ES-I3 (cell line): ENCODE results near the gene MLX.

Experiments used
- H3K36me3 ChIP-seq: 2 replicates; pipeline ENCODE4 v1.6.1; 2013; ENCODE audit warnings: mild to moderate bottlenecking, low read length, control low read depth, moderate library complexity; ENCODE audit not compliant: insufficient read depth
- H3K4me1 ChIP-seq: 2 replicates; pipeline ENCODE4 v1.6.1; 2013; ENCODE audit warnings: mild to moderate bottlenecking, control low read depth, low read length; ENCODE audit not compliant: insufficient read depth
- H3K9ac ChIP-seq: 2 replicates; pipeline ENCODE4 v1.6.1; 2013; ENCODE audit warnings: low read depth, mild to moderate bottlenecking, low read length, moderate library complexity
- H3K9me3 ChIP-seq: 2 replicates; pipeline ENCODE4 v1.6.1; 2013; ENCODE audit warnings: mild to moderate bottlenecking, low read length, moderate library complexity; ENCODE audit not compliant: control insufficient read depth, insufficient read depth

Gene MLX

GRCh38 chr17:42566883-42567573 lies at the start of gene MLX:
MLX (plus strand) TSS chr17:42567100; CDS start chr17:42567125, 25 bp downstream.
- Histone ChIP-seq H3K36me3 (peaks cover 4% of the 10 kb centered on the region; the same call in 1 of the 2 replicates), H3K9ac (peak within 1 kb of the TSS; percentile 94), H3K9me3 (no peaks in the 10 kb centered on the region), H3K4me1 (peaks cover 7% of the 10 kb centered on the region; the same call in 1 of the 2 replicates)

- H3K4me1 ChIP-seq: peaks cover 29% of the 10 kb centered on the region
- H3K36me3 ChIP-seq: no peaks in the 10 kb centered on the region
- H3K9me3 ChIP-seq: no peaks in the 10 kb centered on the region
- H3K9ac ChIP-seq: no peak overlapping the region
Measured at GRCh38 chr17:42517516-42517915, 49.4 kb upstream of the MLX start.

GRCh38 chr17:42518046-42518754 lies 48.7 kb upstream of the MLX start:
- Histone ChIP-seq H3K9ac (no peak overlapping the region), H3K36me3 (no peaks in the 10 kb centered on the region), H3K9me3 (no peaks in the 10 kb centered on the region), H3K4me1 (peaks cover 29% of the 10 kb centered on the region)

- peaks cover 29% of the 10 kb centered on the region for H3K4me1 ChIP-seq
- H3K36me3 ChIP-seq: no peaks in the 10 kb centered on the region
- H3K9me3 ChIP-seq: no peaks in the 10 kb centered on the region
- no peak overlapping the region for H3K9ac ChIP-seq
Measured at GRCh38 chr17:42518755-42519545, 48.0 kb upstream of the MLX start.

GRCh38 chr17:42519546-42520491 lies 47.1 kb upstream of the MLX start:
- Histone ChIP-seq H3K36me3 (no peaks in the 10 kb centered on the region), H3K9me3 (no peaks in the 10 kb centered on the region), H3K9ac (peak overlapping the region; percentile 2; the same call in 1 of the 2 replicates), H3K4me1 (peaks cover 29% of the 10 kb centered on the region)

- Histone ChIP-seq H3K36me3 (no peaks in the 10 kb centered on the region), H3K9ac (no peak overlapping the region; the same call in 1 of the 2 replicates), H3K9me3 (no peaks in the 10 kb centered on the region), H3K4me1 (peaks cover 29% of the 10 kb centered on the region)
Measured at GRCh38 chr17:42520540-42520951, 46.4 kb upstream of the MLX start.

GRCh38 chr17:42521036-42521435 lies 45.9 kb upstream of the MLX start:
- Histone ChIP-seq H3K36me3 (no peaks in the 10 kb centered on the region), H3K4me1 (peaks cover 29% of the 10 kb centered on the region), H3K9me3 (no peaks in the 10 kb centered on the region), H3K9ac (no peak overlapping the region)

GRCh38 chr17:42521666-42522262 lies 45.1 kb upstream of the MLX start:
- Histone ChIP-seq H3K4me1 (peaks cover 29% of the 10 kb centered on the region), H3K9ac (no peak overlapping the region), H3K36me3 (no peaks in the 10 kb centered on the region), H3K9me3 (no peaks in the 10 kb centered on the region)

GRCh38 chr17:42522263-42522790 lies 44.6 kb upstream of the MLX start:
- no peak overlapping the region for H3K9ac ChIP-seq
- H3K4me1 ChIP-seq: peaks cover 29% of the 10 kb centered on the region

GRCh38 chr17:42522798-42523278 lies 44.1 kb upstream of the MLX start:
- no peak overlapping the region for H3K9ac ChIP-seq
- H3K36me3 ChIP-seq: no peaks in the 10 kb centered on the region
- peaks cover 29% of the 10 kb centered on the region for H3K4me1 ChIP-seq
- no peaks in the 10 kb centered on the region for H3K9me3 ChIP-seq

More at GRCh38 chr17:42522263-42522790, 44.6 kb upstream of the MLX start:
- Histone ChIP-seq H3K9me3 (no peaks in the 10 kb centered on the region), H3K36me3 (no peaks in the 10 kb centered on the region)

GRCh38 chr17:42525221-42525620 lies 41.7 kb upstream of the MLX start:
- Histone ChIP-seq H3K9me3 (no peaks in the 10 kb centered on the region), H3K9ac (no peak overlapping the region), H3K4me1 (peaks cover 14% of the 10 kb centered on the region; the same call in 1 of the 2 replicates), H3K36me3 (no peaks in the 10 kb centered on the region)

- Histone ChIP-seq H3K36me3 (no peaks in the 10 kb centered on the region), H3K9me3 (no peaks in the 10 kb centered on the region), H3K4me1 (peaks cover 8% of the 10 kb centered on the region; the same call in 1 of the 2 replicates), H3K9ac (no peak overlapping the region)
Measured at GRCh38 chr17:42526031-42526444, 40.9 kb upstream of the MLX start.

- Histone ChIP-seq H3K9me3 (no peaks in the 10 kb centered on the region), H3K36me3 (no peaks in the 10 kb centered on the region), H3K9ac (no peak overlapping the region), H3K4me1 (peaks cover 8% of the 10 kb centered on the region; the same call in 1 of the 2 replicates)
Measured at GRCh38 chr17:42527932-42528331, 39.0 kb upstream of the MLX start.
